Activated CD4-positive, alpha-beta memory T cell treated with anti-CD3 and anti-CD28 coated beads for 36 hours (primary cell): ENCODE data around the gene CROCC2. TPM values are rescaled to one million over a fixed set of nuclear protein-coding genes. Genes with fewer than 3 reads are reported as not detected.
A peak's percentile ranks its signal among the peaks of the same experiment; 100 is the strongest.

ENCODE experiments used
- CTCF ChIA-PET: fragments of 350-600 bp; sonication (Branson Sonifier 250); formaldehyde crosslinking; loops from one replicate; lab custom pipeline; 2021; ENCODE audit warnings: antibody characterized with exemption, inconsistent platforms; lab: Charles Lee
- POLR2A ChIA-PET: fragments of 350-600 bp; sonication (Branson Sonifier 250); formaldehyde crosslinking; loops from one replicate; lab custom pipeline; 2021; ENCODE audit warnings: antibody characterized with exemption; lab: Charles Lee
- DNase-seq: peaks from one replicate; pipeline ENCODE4 v3.0.0-alpha.2; 2020
- H3K27ac Mint-ChIP-seq: one replicate; pipeline ENCODE4 v1.8.0; 2021; ENCODE audit warnings: mixed read lengths
- H3K27me3 Mint-ChIP-seq: one replicate; pipeline ENCODE4 v1.8.0; 2021; ENCODE audit warnings: mixed read lengths
- H3K36me3 Mint-ChIP-seq: one replicate; pipeline ENCODE4 v1.8.0; 2021; ENCODE audit warnings: mixed read lengths
- H3K4me1 Mint-ChIP-seq: one replicate; pipeline ENCODE4 v1.8.0; 2021; ENCODE audit warnings: low read depth, mixed read lengths
- H3K4me3 Mint-ChIP-seq: one replicate; pipeline ENCODE4 v1.8.0; 2021; ENCODE audit warnings: mild to moderate bottlenecking, mixed read lengths
- H3K9me3 Mint-ChIP-seq: one replicate; pipeline ENCODE4 v1.8.0; 2021; ENCODE audit warnings: mixed read lengths
- intact Hi-C: fragments of 100-400 bp; cut with micrococcal nuclease; formaldehyde crosslinking; loops from one replicate; pipeline ENCODE4 v1.15.1; 2023
- total RNA-seq, 2 experiments: library from RNA; stranded (reverse); gene quantifications; one replicate each; pipeline ENCODE4 v1.2.3, GENCODE V29; 2021

The CROCC2 gene
- total RNA-seq, 2 experiments from 2014 or later: not detected

DNA sequence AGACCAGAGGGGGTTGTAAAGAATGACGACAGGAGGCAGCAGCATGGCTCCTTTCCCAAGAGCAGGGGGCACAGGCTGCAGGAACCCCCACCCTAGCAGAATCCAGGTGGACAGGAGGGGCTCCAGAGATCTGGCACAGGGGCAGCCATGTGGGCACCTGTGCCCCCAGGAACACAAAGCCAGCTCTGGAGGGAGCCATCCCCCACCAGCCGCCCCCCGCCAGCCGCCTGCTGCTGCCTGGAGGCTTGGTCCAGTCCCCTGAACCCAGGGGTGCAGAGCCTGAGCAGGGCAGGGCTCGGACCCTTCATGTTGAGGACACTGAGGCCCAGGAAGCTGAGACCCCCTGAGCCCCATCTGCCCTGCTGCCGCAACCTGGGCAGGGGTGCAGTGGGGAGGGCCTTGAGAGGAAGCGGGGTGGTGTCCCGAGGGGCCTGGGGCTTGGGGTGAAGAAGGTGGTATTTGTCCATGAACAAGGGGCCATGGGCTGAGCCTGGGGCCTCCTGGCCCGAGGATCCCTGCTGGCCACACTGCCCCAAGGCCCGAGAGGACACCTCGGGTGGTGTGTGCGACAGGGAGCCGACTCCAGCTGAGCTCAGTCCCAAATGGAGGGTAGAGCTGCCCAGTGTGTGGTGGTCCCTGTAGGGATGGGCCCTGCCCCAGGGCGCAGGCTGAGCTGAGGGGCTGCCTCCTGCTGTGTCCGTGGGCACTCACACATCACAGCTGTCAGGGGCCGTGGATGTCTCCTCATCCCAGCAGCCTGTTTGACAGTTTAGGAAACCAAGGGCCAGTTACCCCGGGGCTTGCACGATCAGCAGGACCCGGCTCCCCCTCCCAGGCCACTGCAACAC is 52.5 kb downstream of the CROCC2 start:
- DNase-seq: peak; percentile 7
- CTCF ChIA-PET: no interaction called here
- POLR2A ChIA-PET: no interaction called here
- Mint-ChIP-seq H3K4me1 (no peaks in the 10 kb centered on the region), H3K27ac (no peak overlapping the region), H3K9me3 (no peaks in the 10 kb centered on the region), H3K4me3 (no peak overlapping the region), H3K36me3 (no peaks in the 10 kb centered on the region), H3K27me3 (no peaks in the 10 kb centered on the region)
- intact Hi-C loops: no loop called here

DNA sequence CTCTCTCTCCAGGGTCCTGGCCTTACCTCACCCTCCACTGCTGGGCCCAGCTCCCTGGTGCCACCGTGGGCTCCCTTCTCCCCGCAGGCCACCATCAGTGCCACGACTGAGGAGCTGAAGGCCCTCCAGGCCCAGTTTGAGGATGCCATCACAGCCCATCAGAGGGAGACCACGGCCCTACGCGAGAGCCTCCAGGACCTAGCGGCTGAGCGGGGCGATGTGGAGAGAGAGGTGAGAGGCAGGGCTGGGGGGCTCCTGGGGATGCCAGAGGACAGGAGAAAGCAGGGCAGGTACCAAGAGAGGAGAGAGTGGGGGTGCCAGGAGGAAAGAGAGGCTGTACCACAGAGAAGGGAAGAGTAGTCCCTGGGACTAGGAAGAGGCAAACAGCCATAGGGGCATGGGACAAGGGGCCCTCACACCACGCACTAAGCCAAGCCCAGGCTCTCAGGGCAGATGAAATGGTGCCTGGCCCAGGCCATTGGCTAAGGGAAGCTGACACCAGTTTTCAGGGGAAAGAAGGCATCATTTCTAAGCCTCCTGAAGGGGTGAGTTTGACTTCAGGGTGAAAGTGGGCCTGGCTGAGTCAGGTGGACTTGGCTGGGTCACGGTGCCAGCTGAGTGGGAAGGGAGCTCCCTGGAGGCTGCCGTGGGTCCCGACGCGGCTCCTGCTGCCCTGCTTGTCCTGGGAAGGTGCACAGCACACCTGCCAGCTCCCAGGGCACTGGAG is 53.2 kb downstream of the CROCC2 start:
- no peaks in the 10 kb centered on the region for H3K36me3 Mint-ChIP-seq
- no peaks in the 10 kb centered on the region for H3K27me3 Mint-ChIP-seq
- no peaks in the 10 kb centered on the region for H3K9me3 Mint-ChIP-seq
- intact Hi-C loops: no loop called here
- ChIA-PET CTCF (no interaction called here), POLR2A (no interaction called here)
- no peak for DNase-seq
- H3K27ac Mint-ChIP-seq: no peak overlapping the region
- H3K4me1 Mint-ChIP-seq: no peaks in the 10 kb centered on the region
- H3K4me3 Mint-ChIP-seq: no peak overlapping the region

DNA sequence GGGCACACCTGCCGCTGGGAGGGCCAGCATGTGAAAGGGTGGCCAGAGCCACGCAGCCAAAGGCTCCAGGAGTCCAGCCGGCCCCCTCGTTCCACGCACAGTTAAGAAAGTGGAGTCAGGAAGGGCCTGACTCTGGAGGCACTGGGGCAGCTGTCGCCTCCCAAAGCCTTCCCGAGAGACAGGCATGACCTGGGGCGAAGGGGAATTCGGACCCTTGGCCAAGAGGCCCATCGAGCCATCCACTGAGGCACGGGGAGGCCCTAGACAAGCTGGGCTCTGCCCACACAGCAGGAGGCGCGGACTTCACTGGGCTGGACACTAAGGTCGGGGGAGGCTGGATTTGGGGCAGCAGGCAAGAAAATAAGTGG is 53.8 kb downstream of the CROCC2 start:
- ChIA-PET CTCF (no interaction called here), POLR2A (no interaction called here)
- no peak overlapping the region for H3K27ac Mint-ChIP-seq
- DNase-seq: peak; percentile 7
- H3K4me1 Mint-ChIP-seq: no peaks in the 10 kb centered on the region
- H3K4me3 Mint-ChIP-seq: no peak overlapping the region
- no peaks in the 10 kb centered on the region for H3K9me3 Mint-ChIP-seq
- H3K27me3 Mint-ChIP-seq: no peaks in the 10 kb centered on the region
- intact Hi-C loops: no loop called here
- no peaks in the 10 kb centered on the region for H3K36me3 Mint-ChIP-seq

DNA sequence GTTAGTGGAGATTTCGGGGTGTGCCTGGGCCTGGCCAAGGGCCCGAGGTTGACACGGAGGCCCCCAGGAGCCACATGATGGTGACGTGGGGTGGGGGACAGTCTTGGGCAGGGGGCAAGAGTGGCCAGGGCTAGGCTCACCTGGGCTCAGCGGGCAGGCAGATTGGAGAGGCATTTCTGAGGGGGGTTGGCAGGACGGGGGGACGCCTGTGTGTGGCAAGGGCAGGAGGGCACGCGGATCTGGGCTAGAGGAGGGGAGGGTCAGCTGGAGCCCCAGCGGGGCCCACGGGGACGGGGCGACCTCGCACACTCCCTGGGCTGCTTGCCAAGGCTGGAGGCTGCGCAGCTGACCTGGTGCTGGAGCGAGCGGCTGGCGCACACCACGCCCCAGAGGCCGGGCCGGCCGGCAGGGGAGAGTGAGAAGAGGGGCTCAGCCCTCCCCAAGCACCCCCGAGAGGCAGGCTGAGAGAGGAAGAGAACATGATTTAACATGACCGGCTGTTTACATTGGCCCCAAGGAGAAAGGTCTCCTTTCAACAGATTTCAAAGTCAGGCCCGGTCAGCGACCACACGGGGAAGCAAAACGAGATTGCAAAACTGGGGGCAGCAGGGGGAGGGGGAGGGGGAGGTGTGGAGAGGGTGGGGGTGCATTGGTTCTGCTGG is 54.3 kb downstream of the CROCC2 start:
- DNase-seq: peak; percentile 6
- H3K36me3 Mint-ChIP-seq: no peaks in the 10 kb centered on the region
- ChIA-PET CTCF (no interaction called here), POLR2A (no interaction called here)
- intact Hi-C loops: no loop called here
- H3K4me3 Mint-ChIP-seq: no peak overlapping the region
- H3K9me3 Mint-ChIP-seq: no peaks in the 10 kb centered on the region
- H3K4me1 Mint-ChIP-seq: no peaks in the 10 kb centered on the region
- H3K27ac Mint-ChIP-seq: no peak overlapping the region
- no peaks in the 10 kb centered on the region for H3K27me3 Mint-ChIP-seq

DNA sequence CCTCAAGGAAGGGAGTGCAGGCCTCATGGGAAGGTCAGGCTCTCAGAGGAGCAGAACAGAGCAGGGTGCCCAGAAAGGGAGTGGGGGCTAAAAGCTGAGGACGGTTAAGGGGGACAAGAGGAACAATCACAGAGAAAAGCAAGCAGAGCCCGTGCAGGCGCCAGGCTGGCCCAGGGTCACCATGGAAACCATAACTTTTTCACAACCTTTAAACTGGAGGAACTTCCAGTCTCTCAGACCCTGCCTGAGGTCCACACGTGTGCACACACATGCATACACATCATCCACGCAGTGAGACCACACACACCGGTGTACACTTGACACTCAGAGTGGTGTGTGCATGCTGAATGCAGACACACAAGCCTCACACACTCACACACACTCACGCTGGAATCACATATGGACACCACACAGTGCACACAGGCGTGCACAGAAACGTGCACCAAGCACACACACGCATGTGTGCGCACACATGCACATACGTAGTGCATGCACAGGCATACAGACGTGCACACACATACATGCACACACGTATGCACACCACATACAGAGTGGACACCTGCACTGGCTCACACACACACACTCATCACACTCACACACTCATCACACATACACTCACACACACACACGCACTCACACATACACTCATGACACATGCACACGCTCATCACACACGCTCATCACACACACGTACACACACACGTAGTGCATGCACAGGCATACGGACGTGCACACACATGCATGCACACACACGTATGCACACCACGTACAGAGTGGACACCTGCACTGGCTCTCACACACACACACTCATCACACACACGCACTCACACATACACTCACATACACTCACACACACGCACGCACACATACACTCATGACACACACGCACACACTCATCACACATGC is 55.1 kb downstream of the CROCC2 start:
- Mint-ChIP-seq H3K4me3 (no peak overlapping the region), H3K27ac (no peak overlapping the region), H3K9me3 (no peaks in the 10 kb centered on the region), H3K27me3 (no peaks in the 10 kb centered on the region), H3K4me1 (no peaks in the 10 kb centered on the region), H3K36me3 (no peaks in the 10 kb centered on the region)
- ChIA-PET CTCF (no interaction called here), POLR2A (no interaction called here)
- intact Hi-C loops: no loop called here
- DNase-seq: peak; percentile 5

DNA sequence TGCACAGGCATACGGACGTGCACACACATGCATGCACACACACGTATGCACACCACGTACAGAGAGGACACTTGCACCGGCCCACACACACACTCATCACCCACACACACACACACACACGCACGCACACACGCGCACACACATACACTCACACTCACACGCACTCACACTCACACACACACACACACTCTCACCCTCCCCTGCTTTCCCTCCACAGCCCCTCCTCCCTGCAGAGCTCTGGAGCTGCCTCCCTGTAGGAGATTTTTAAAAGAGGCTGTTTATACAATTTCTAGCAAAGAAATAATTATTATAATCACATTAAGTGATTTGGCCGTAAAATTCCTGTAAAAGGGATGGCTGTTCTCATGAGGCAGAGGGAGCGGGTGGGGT is 55.8 kb downstream of the CROCC2 start:
- intact Hi-C loops: no loop called here
- H3K27ac Mint-ChIP-seq: no peak overlapping the region
- DNase-seq: no peak
- no peaks in the 10 kb centered on the region for H3K36me3 Mint-ChIP-seq
- no peak overlapping the region for H3K4me3 Mint-ChIP-seq
- H3K9me3 Mint-ChIP-seq: no peaks in the 10 kb centered on the region
- CTCF ChIA-PET: no interaction called here
- POLR2A ChIA-PET: no interaction called here
- no peaks in the 10 kb centered on the region for H3K27me3 Mint-ChIP-seq
- H3K4me1 Mint-ChIP-seq: no peaks in the 10 kb centered on the region

DNA sequence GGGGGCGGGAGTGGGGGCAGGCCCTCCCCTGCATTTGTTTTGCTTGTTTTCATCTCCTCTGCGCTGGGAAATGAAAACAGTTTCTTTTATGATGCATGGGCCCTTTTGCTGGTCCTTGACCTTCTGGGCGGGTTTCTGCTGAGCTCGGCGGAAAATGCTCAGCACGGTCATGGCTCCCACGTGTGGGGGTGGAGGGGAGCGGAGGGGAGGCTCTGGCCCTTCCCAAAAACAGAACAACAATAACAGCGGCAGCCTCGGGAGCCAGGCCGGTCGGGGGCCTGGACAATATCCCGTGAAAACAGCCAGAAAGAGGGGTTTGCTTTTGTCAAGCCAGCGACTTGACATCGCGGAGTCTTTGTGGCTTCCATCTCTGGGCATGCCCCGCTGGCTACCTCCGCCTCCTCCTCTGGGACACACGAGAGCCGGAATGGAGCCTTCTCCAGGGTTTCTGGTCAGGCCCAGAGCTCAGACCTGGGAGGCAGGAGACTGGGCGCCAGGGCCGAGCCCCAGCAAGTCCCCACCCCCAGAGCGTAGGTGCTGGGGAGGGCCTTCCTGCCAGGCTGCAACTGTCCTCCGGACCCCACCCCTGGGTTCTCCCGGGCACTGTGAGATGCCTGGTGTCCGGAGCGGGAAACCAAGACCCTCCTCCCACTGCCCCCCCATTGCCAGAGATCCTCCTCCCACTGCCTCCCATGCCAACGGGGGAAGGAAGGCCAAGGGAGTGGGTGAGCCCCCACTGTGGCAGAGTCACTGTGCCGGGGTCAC is 56.3 kb downstream of the CROCC2 start:
- peak; percentile 11 for DNase-seq
- POLR2A ChIA-PET: no interaction called here

DNA sequence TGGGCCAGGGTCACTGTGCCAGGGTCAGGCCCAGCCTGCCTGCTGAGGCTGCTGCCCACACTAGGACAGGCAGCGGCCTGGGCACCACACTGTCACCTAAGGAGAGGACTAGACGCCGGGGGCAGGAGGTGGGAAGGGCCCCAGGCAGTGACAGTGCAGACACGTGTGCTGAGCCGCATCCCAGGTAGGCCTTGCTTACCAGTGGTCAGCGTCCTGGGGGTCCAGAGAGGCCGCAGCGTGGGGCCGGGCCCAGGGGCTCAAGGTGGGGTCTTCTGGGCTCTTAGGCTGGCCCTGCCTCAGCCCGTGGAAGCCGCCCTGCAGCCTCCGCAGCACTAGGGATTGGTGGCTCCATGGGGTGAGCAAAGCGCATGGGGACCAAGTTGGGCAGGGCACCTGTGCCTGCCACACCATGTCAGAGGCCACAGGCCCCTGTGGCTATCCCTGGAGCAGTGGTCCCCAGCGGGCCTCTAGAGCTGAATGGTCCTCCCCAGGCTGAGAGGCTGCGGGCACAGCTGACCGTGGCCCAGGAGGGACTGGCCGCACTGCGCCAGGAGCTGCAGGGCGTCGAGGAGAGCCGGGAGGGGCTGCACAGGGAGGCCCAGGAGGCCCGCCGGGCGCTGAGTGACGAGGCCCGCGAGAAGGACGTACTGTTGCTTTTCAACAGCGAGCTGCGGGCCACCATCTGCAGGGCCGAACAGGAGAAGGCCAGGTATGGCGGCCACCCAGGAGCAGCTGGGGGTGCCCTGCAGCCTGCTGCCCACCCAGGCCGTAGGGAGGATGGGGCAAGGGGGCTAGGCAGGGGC is 57.1 kb downstream of the CROCC2 start:
- no peaks in the 10 kb centered on the region for H3K36me3 Mint-ChIP-seq
- ChIA-PET POLR2A (no interaction called here), CTCF (no interaction called here)
- no peak overlapping the region for H3K27ac Mint-ChIP-seq
- no peaks in the 10 kb centered on the region for H3K9me3 Mint-ChIP-seq
- no peaks in the 10 kb centered on the region for H3K4me1 Mint-ChIP-seq
- no peaks in the 10 kb centered on the region for H3K27me3 Mint-ChIP-seq
- no peak overlapping the region for H3K4me3 Mint-ChIP-seq
- intact Hi-C loops: no loop called here
- DNase-seq: peak; percentile 4

More for the DNA sequence above, 56.3 kb downstream of the CROCC2 start:
- intact Hi-C loops: no loop called here
- Mint-ChIP-seq H3K4me1 (no peaks in the 10 kb centered on the region), H3K27ac (no peak overlapping the region), H3K9me3 (no peaks in the 10 kb centered on the region), H3K4me3 (no peak overlapping the region), H3K27me3 (no peaks in the 10 kb centered on the region), H3K36me3 (no peaks in the 10 kb centered on the region)
- CTCF ChIA-PET: no interaction called here

DNA sequence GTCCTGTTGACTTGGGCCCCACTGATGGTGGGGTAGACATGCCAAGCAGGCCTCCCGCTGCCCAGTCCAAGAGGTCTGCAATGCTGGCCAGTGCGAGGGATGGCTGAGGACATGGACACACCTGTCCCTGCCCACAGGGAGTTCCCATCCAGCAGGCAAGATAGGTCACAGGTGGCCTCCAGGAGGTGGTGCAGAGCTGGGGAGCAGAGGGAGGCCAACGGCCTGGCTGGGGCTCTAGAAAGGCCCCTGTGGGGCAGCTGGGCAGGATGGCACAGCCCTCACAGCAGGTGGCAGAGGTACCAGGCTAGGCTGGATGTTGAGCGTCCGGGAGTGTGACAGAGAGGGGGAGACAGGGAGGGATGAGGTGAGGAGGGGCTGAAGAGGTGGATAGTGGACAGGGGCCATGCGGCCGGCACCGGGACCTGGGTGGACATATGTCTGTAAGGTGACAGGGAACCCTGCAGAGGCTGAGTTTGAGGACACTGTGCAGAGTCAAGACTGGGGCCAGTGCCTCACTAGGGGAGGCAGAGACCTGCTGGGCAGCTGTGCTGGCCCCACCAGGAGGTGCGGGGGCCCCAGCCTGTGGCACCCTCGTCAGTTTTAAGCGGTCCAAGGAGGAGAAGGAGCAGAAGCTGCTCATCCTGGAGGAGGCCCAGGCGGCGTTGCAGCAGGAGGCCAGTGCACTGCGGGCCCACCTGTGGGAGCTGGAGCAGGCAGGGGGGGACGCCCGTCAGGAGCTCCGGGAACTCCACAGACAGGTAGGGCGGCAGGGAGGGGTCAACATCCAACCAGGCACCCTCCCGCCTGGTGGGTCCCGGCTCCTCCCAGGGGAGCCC is 58.0 kb downstream of the CROCC2 start:
- Mint-ChIP-seq H3K9me3 (no peaks in the 10 kb centered on the region), H3K4me3 (no peak overlapping the region), H3K27ac (no peak overlapping the region), H3K36me3 (no peaks in the 10 kb centered on the region), H3K27me3 (no peaks in the 10 kb centered on the region), H3K4me1 (no peaks in the 10 kb centered on the region)
- intact Hi-C loops: no loop called here
- CTCF ChIA-PET: no interaction called here
- POLR2A ChIA-PET: no interaction called here
- DNase-seq: peak; percentile 5

DNA sequence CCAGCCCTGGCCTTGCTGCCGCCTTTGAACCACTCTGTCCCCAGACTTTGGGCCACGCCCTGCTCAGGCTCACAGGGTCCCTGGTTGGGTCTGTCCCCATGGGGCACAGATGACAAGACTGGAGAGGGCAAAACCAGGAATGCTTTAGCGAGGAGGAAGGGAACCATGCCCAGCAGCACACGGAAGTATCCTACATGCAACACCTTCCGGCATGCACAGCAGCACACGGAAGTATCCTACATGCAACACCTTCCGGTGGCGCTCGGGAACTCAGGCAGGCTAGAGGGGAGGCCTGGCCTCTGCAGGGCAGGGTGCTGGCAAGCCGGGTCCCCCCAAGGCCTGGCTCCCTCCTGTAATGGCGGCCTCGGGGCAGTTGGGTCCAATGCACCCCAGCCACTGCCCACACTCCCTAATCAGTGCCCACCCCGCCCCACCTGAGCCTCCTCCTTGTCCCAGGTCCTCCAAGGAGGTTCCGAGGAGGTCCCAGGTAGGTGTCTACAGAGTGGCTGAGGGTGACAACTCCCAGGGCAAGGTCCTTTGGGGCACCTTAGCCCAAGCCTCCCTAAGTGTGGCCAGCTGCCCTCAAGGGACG is 58.7 kb downstream of the CROCC2 start:
- Mint-ChIP-seq H3K4me3 (no peak overlapping the region), H3K27ac (no peak overlapping the region), H3K27me3 (no peaks in the 10 kb centered on the region), H3K36me3 (no peaks in the 10 kb centered on the region), H3K9me3 (no peaks in the 10 kb centered on the region), H3K4me1 (no peaks in the 10 kb centered on the region)
- ChIA-PET CTCF (no interaction called here), POLR2A (no interaction called here)
- intact Hi-C loops: no loop called here
- peak; percentile 5 for DNase-seq
